Naive thymus-derived CD4-positive, alpha-beta T cell (primary cell): ENCODE results near the gene IAH1. TPM values are rescaled to one million over a fixed set of nuclear protein-coding genes. Genes with fewer than 3 reads are reported as not detected.

Experiments used
- ATAC-seq: fragments of 150-1000 bp; cut with Tn5 transposase; 2 replicates; pipeline ENCODE4 v1.10.0; 2021; ENCODE audit warnings: mild to moderate bottlenecking, moderate library complexity
- CTCF ChIA-PET: fragments of 350-600 bp; sonication (Branson Sonifier 250); formaldehyde crosslinking; loops from one replicate; lab custom pipeline; 2021; ENCODE audit warnings: antibody characterized with exemption; lab: Charles Lee
- POLR2A ChIA-PET: fragments of 350-600 bp; sonication (Branson Sonifier 250); formaldehyde crosslinking; loops from one replicate; lab custom pipeline; 2021; ENCODE audit warnings: antibody characterized with exemption, inconsistent platforms; lab: Charles Lee
- DNase-seq, 9 donors: peaks; one replicate each; pipeline versions ENCODE4 v3.0.0 to v3.0.0-alpha.2; 2020 to 2022; ENCODE audit warnings: mixed read lengths in 1 of 9
- H3K27ac ChIP-seq: one replicate; pipeline ENCODE4 v1.7.0; 2013; ENCODE audit warnings: mild to moderate bottlenecking, low read depth, low read length, moderate library complexity
- H3K27me3 ChIP-seq, 2 donors: one replicate each; pipeline ENCODE4 v1.7.0; 2013; ENCODE audit warnings: low read length in 2 of 2, mild to moderate bottlenecking in 2 of 2, moderate library complexity in 2 of 2; ENCODE audit not compliant: control insufficient read depth in 2 of 2, insufficient read depth in 2 of 2
- H3K36me3 ChIP-seq, 3 experiments: 1 replicate in 2 of 3; 2 replicates in 1 of 3; pipeline ENCODE4 v1.7.0; 2013; ENCODE audit warnings: low read length in 3 of 3, mild to moderate bottlenecking in 3 of 3, moderate library complexity in 1 of 3; ENCODE audit not compliant: insufficient read depth in 3 of 3, control insufficient read depth in 2 of 3
- H3K4me1 ChIP-seq, 2 donors: one replicate each; pipeline ENCODE4 v1.7.0; 2013; ENCODE audit warnings: low read length in 2 of 2, mild to moderate bottlenecking in 2 of 2, moderate library complexity in 1 of 2; ENCODE audit not compliant: control insufficient read depth in 2 of 2, insufficient read depth in 2 of 2
- H3K4me3 ChIP-seq: 2 replicates; pipeline ENCODE4 v1.7.0; 2013; ENCODE audit warnings: mild to moderate bottlenecking, low read length
- H3K9me3 ChIP-seq, 3 experiments: 1 replicate in 2 of 3; 2 replicates in 1 of 3; pipeline ENCODE4 v1.7.0; 2013; ENCODE audit warnings: low read length in 3 of 3; ENCODE audit not compliant: control insufficient read depth in 2 of 3
- H3K27ac Mint-ChIP-seq, 9 donors: one replicate each; pipeline ENCODE4 v1.8.0; 2020 to 2022; ENCODE audit warnings: mixed read lengths in 9 of 9, mild to moderate bottlenecking in 8 of 9, moderate library complexity in 5 of 9, inconsistent platforms in 2 of 9
- H3K27me3 Mint-ChIP-seq, 5 donors: one replicate each; pipeline ENCODE4 v1.8.0; 2021 to 2022; ENCODE audit warnings: mixed read lengths in 5 of 5, mild to moderate bottlenecking in 1 of 5
- H3K36me3 Mint-ChIP-seq, 5 donors: one replicate each; pipeline ENCODE4 v1.8.0; 2020 to 2022; ENCODE audit warnings: mixed read lengths in 5 of 5, mild to moderate bottlenecking in 3 of 5, inconsistent platforms in 1 of 5
- H3K4me1 Mint-ChIP-seq, 7 donors: one replicate each; pipeline ENCODE4 v1.8.0; 2020 to 2022; ENCODE audit warnings: mixed read lengths in 7 of 7, mild to moderate bottlenecking in 3 of 7, inconsistent platforms in 1 of 7
- H3K4me3 Mint-ChIP-seq, 10 donors: one replicate each; pipeline ENCODE4 v1.8.0; 2020 to 2022; ENCODE audit warnings: mild to moderate bottlenecking in 10 of 10, mixed read lengths in 10 of 10, moderate library complexity in 6 of 10, inconsistent platforms in 2 of 10
- H3K9me3 Mint-ChIP-seq, 11 donors: one replicate each; pipeline ENCODE4 v1.8.0; 2020 to 2022; ENCODE audit warnings: mixed read lengths in 11 of 11, mild to moderate bottlenecking in 4 of 11, inconsistent platforms in 1 of 11, moderate library complexity in 1 of 11
- intact Hi-C, 2 donors: fragments of 100-400 bp; cut with micrococcal nuclease; formaldehyde crosslinking; loops; one replicate each; pipeline ENCODE4 v1.15.1; 2023
- polyA plus RNA-seq, 2 donors: library from polyadenylated mRNA; unstranded; fragments of 300-500 nt; fragmentation: Illumina TruSeq; gene quantifications; one replicate each; pipeline ENCODE4 v1.2.3, GENCODE V29; 2021
- total RNA-seq, 6 experiments: library from RNA in 5 of 6; stranded (reverse) in 5 of 6; gene quantifications; 1 replicate in 5 of 6; 2 replicates in 1 of 6; pipeline ENCODE4 v1.2.3 and lab custom pipeline; 2021 to 2026

The IAH1 gene
- total and polyA plus RNA-seq, 7 experiments from 2014 or later, result 43.9 to 77.5 (median 51.0) TPM

- no peaks in the 10 kb centered on the region for H3K27me3 Mint-ChIP-seq
- peaks cover 0 to 12% (median 0%) of the 10 kb centered on the region in 7 donors for H3K4me1 Mint-ChIP-seq
- ATAC-seq (no peak), DNase-seq (no peak)
- H3K4me1 ChIP-seq, result no peaks in the 10 kb centered on the region
- intact Hi-C loops, result no loop called here
- H3K4me3 Mint-ChIP-seq, result no peak overlapping the region
- CTCF ChIA-PET, result no interaction called here
- H3K27ac Mint-ChIP-seq, result no peak overlapping the region
- H3K9me3 ChIP-seq, result no peaks in the 10 kb centered on the region
- no peaks in the 10 kb centered on the region for H3K9me3 Mint-ChIP-seq
- H3K27ac ChIP-seq, result no peak overlapping the region
- H3K4me3 ChIP-seq, result no peak overlapping the region
- POLR2A ChIA-PET, result no interaction called here
- H3K36me3 ChIP-seq, result peaks cover 0 to 44% (median 0%) of the 10 kb centered on the region in 3 experiments
- H3K36me3 Mint-ChIP-seq, result peaks cover 4 to 37% (median 23%) of the 10 kb centered on the region in 5 donors
- H3K27me3 ChIP-seq, result no peaks in the 10 kb centered on the region
Observed at GRCh38 chr2:9461079-9461478, 13.3 kb upstream of the IAH1 start.

DNA sequence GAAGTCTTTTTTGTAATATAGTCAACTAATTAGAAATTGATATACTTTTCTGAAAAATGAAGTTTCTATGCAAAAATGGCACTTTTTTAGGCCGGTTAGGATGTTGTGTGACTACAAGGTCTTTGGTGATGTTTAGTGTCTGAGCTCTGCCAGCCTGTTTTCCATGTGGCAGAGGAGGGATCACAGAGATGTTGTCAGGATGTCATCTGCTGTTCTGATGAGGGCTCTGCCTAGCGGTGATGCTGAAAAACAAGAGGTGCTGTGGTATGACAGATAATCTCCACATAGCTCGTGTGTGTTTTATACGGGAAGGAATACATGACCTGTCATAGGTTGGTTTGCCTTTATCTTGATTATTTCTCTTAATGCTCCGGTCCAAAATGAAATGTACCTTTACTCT is 12.0 kb upstream of the IAH1 start:
- Mint-ChIP-seq H3K9me3 (no peaks in the 10 kb centered on the region), H3K36me3 (peaks cover 4 to 33% (median 20%) of the 10 kb centered on the region in 5 donors), H3K27me3 (no peaks in the 10 kb centered on the region), H3K4me3 (no peak overlapping the region), H3K27ac (no peak overlapping the region), H3K4me1 (peaks cover 0 to 14% (median 0%) of the 10 kb centered on the region in 7 donors)
- H3K4me1 ChIP-seq, result no peaks in the 10 kb centered on the region
- no peaks in the 10 kb centered on the region for H3K27me3 ChIP-seq
- intact Hi-C loops, result no loop called here
- no peak for DNase-seq
- CTCF ChIA-PET, result no interaction called here
- H3K27ac ChIP-seq, result no peak overlapping the region
- H3K9me3 ChIP-seq, result no peaks in the 10 kb centered on the region
- no peak for ATAC-seq
- H3K36me3 ChIP-seq, result peaks cover 0 to 33% (median 0%) of the 10 kb centered on the region in 3 experiments
- no peak overlapping the region for H3K4me3 ChIP-seq
- POLR2A ChIA-PET, result no interaction called here

DNA sequence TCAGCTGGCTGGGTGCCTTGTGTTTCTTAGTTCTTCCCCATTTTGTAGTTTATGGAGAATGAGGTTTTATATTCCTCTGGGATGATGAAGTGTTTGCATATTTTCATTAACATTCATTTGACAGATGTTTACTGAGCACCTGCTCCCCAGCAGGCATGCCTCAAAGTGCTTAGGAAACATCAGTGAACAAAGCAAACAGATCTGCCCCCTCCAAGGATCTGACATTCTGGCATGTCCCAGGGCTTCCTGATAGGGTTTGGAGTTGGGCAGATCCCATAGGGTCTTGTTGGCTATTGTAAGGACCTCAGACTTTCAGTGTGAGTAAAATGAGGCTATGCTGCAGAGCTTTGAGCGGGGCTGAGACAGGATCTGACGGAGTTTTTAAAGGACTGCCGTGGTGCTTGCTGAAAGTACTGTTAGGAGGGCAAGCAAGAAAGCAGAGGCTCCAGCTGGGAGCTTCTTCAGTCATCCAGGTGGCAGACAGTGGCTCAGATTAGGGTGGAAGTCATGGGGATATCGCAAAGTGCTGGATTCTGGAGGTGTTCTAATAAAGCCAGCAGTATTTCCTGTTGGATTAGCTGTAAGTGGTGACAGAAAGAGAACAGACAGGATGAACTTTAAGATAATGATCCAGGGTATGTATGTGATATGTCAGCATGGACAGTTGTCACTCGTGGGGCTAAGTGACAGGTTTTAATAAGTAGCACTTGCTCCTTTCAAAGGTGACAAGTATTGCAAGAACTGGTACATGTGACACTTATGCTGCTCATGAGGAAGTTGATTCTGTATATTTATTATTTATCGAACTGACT is 11.3 kb upstream of the IAH1 start:
- CTCF ChIA-PET, result no interaction called here
- Mint-ChIP-seq H3K27me3 (no peaks in the 10 kb centered on the region), H3K4me3 (no peak overlapping the region), H3K9me3 (no peaks in the 10 kb centered on the region), H3K36me3 (peaks cover 4 to 37% (median 20%) of the 10 kb centered on the region in 5 donors), H3K4me1 (peaks cover 0 to 14% (median 0%) of the 10 kb centered on the region in 7 donors), H3K27ac (peak overlapping the region in 2 of 9 donors; percentile 9 to 56)
- Histone ChIP-seq H3K4me3 (no peak overlapping the region), H3K4me1 (no peaks in the 10 kb centered on the region), H3K9me3 (no peaks in the 10 kb centered on the region), H3K27me3 (no peaks in the 10 kb centered on the region), H3K27ac (no peak overlapping the region), H3K36me3 (peaks cover 0 to 34% (median 0%) of the 10 kb centered on the region in 3 experiments)
- DNase-seq (no peak), ATAC-seq (peak; percentile 32)
- POLR2A ChIA-PET, result no interaction called here
- intact Hi-C loops, result no loop called here

DNA sequence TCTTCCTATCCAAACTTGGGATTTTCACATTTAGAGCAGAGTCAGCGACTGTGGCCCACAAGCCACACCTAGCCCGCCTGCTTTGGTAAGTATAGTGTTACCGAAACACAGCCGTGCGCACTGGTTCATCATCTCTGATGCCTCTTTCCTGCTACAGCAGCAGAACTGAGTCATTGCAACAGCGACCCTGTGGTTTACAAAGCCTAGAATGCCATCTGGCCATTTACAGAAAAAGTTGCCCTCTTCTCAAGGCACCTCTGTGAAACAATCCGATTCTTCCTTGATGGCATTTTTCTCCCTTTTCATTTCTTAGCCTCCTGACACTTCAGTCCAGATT is 10.7 kb upstream of the IAH1 start:
- no peaks in the 10 kb centered on the region for H3K9me3 Mint-ChIP-seq
- Histone ChIP-seq H3K4me3 (no peak overlapping the region), H3K27ac (no peak overlapping the region), H3K9me3 (no peaks in the 10 kb centered on the region), H3K36me3 (peaks cover 0 to 31% (median 0%) of the 10 kb centered on the region in 3 experiments), H3K4me1 (no peaks in the 10 kb centered on the region), H3K27me3 (no peaks in the 10 kb centered on the region)
- DNase-seq, result no peak
- H3K4me3 Mint-ChIP-seq, result no peak overlapping the region
- H3K27ac Mint-ChIP-seq, result peak overlapping the region in 1 of 9 donors; percentile 1
- H3K27me3 Mint-ChIP-seq, result no peaks in the 10 kb centered on the region
- intact Hi-C loops, result no loop called here
- ATAC-seq, result peak; percentile 60
- peaks cover 4 to 37% (median 20%) of the 10 kb centered on the region in 5 donors for H3K36me3 Mint-ChIP-seq
- H3K4me1 Mint-ChIP-seq, result peaks cover 0 to 14% (median 0%) of the 10 kb centered on the region in 7 donors
- CTCF ChIA-PET, result no interaction called here
- POLR2A ChIA-PET, result no interaction called here

DNA sequence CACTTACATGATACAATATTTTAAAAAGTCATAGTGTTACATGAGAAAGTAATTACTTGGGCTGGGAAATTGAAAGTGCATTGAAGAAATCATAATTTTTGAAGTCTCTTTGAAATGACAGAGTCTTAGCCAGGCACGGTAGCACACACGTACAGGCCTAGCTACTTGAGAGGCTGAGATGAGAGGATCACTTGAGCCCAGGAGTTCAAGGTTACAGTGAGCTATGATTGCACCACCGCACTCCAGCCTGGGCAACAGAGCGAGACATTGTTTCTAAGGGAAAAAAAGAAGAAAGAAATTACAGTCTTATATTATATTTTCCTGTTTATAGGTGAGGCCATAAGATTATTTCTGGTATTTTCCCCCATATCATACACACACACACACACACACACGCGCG is 9.2 kb upstream of the IAH1 start:
- Histone ChIP-seq H3K9me3 (no peaks in the 10 kb centered on the region), H3K4me3 (no peak overlapping the region), H3K27me3 (no peaks in the 10 kb centered on the region), H3K4me1 (no peaks in the 10 kb centered on the region), H3K27ac (no peak overlapping the region), H3K36me3 (peaks cover 0 to 38% (median 0%) of the 10 kb centered on the region in 3 experiments)
- no peak for DNase-seq
- CTCF ChIA-PET, result no interaction called here
- no peak for ATAC-seq
- intact Hi-C loops, result no loop called here
- Mint-ChIP-seq H3K27me3 (no peaks in the 10 kb centered on the region), H3K36me3 (peaks cover 4 to 32% (median 20%) of the 10 kb centered on the region in 5 donors), H3K9me3 (no peaks in the 10 kb centered on the region), H3K4me1 (peaks cover 0 to 14% (median 0%) of the 10 kb centered on the region in 7 donors), H3K27ac (no peak overlapping the region), H3K4me3 (no peak overlapping the region)
- POLR2A ChIA-PET, result no interaction called here

GRCh38 chr2:9466147-9466683 is 8.1 kb upstream of the IAH1 start:
- POLR2A ChIA-PET, result no interaction called here
- CTCF ChIA-PET, result no interaction called here
- Histone ChIP-seq H3K9me3 (no peaks in the 10 kb centered on the region), H3K4me1 (no peaks in the 10 kb centered on the region), H3K27me3 (no peaks in the 10 kb centered on the region), H3K27ac (no peak overlapping the region), H3K36me3 (peaks cover 0 to 30% (median 0%) of the 10 kb centered on the region in 3 experiments), H3K4me3 (no peak overlapping the region)
- Mint-ChIP-seq H3K4me3 (no peak overlapping the region), H3K27ac (peak overlapping the region in 1 of 9 donors; percentile 34), H3K4me1 (peaks cover 0 to 14% (median 0%) of the 10 kb centered on the region in 7 donors), H3K27me3 (no peaks in the 10 kb centered on the region), H3K9me3 (no peaks in the 10 kb centered on the region), H3K36me3 (peaks cover 4 to 28% (median 17%) of the 10 kb centered on the region in 5 donors)
- no peak for DNase-seq
- no peak for ATAC-seq
- intact Hi-C loops, result no loop called here
